ENCODE data around the gene CARD9. TPM values are rescaled to one million over a fixed set of nuclear protein-coding genes. Genes with fewer than 3 reads are reported as not detected.

CARD9 gene
- total and polyA plus RNA-seq, 2 of the 4 experiments (the other 2 are of a cell fraction): 0.36 to 1.9 TPM

DNA sequence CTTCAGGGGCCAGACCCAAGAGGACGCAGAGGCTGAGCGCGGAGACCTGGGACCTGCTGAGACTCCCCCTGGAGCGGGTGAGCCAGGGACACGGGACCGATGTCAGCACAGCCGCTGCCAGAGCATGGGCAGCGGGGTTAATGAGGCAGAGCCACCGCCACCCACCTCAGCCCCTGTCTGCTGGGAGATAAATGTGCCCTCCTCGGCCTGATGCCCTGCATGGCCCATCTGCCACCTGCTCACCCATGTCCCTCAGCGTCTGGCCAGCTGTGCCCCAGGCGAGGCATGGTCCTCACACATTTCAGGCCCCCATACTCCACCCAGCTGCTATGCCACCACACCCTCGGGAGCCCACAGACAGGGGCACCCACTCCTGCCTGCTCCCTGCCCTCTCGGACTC, 24.8 kb downstream of the CARD9 start:
- no peak overlapping the region for H3K23ac ChIP-seq (ENCODE audit: low read depth, low read length)
- H3K4me3 ChIP-seq (ENCODE audit: insufficient read depth, low read depth, low read length): no peak overlapping the region
- TF ChIP-seq BHLHE40 (IDR thresholded peaks at IDR 0.05; ENCODE audit: low read depth, low read length) (no peak), SMC3 (IDR thresholded peaks at IDR 0.05; ENCODE audit: low read depth, low read length) (no peak), NFE2L2 (IDR thresholded peaks at IDR 0.05; ENCODE audit: low read depth, low read length) (no peak), MXI1 (IDR thresholded peaks at IDR 0.05; ENCODE audit: borderline replicate concordance, low read depth, low read length) (no peak), CEBPB (IDR thresholded peaks at IDR 0.05; ENCODE audit: low read depth, low read length) (no peak)
- H3K79me1 ChIP-seq (ENCODE audit: low read depth in 1 of 2, low read length in 2 of 2): peaks cover 5 to 47% of the 10 kb centered on the region in 2 experiments; a peak in 3 of 4 replicates
- no peak overlapping the region for H3K18ac ChIP-seq (ENCODE audit: low read depth, low read length)
- DNase-seq (no peak), ATAC-seq (ENCODE audit: low read depth) (no peak)
- no peak overlapping the region for H3K4ac ChIP-seq (ENCODE audit: low read depth, low read length)
- H2AK9ac ChIP-seq (replicated peaks; ENCODE audit: low read depth, low read length, poor library complexity): no peak overlapping the region
- no peak overlapping the region for H2BK5ac ChIP-seq (ENCODE audit: low read depth, low read length, poor library complexity, severe bottlenecking)
- no peak overlapping the region for H4K91ac ChIP-seq (ENCODE audit: insufficient read depth, low read depth, low read length)
- no peaks in the 10 kb centered on the region for H3K9me3 ChIP-seq (ENCODE audit: control insufficient read depth, insufficient read depth, low read length)
- CTCF ChIA-PET: no interaction called here
- H4K20me1 ChIP-seq (ENCODE audit: insufficient read depth, low read length): peaks cover 59% of the 10 kb centered on the region
- dilution Hi-C loops (cut with HindIII; ENCODE audit: low sequenced_read_pairs, unreplicated experiment): no loop called here
- no peak overlapping the region for H2AK5ac ChIP-seq (ENCODE audit: low read depth, low read length)
- H3K14ac ChIP-seq (replicated peaks; ENCODE audit: low read depth, low read length): no peak overlapping the region
- in situ Hi-C loops (cut with MboI; ENCODE audit: low sequenced_read_pairs): no loop called here
- H3K27me3 ChIP-seq (ENCODE audit: control insufficient read depth, insufficient read depth, low read length): no peaks in the 10 kb centered on the region
- no peak overlapping the region for H4K8ac ChIP-seq (ENCODE audit: low read depth in 2 of 2, low read length in 2 of 2)
- no peak overlapping the region for H2AFZ ChIP-seq (replicated peaks; ENCODE audit: low read length, poor library complexity)
- H3K4me1 ChIP-seq (ENCODE audit: control insufficient read depth, insufficient read depth, low read length): peaks cover 11% of the 10 kb centered on the region
- H3K56ac ChIP-seq (ENCODE audit: extremely low read depth, insufficient read depth, low read length): no peak overlapping the region
- 91% methylated on average over 13 of the region's 14 CpGs; no CpG with 5 or more reads in 1 of the 2 experiments for WGBS, 2 experiments (ENCODE audit: extremely low coverage in 2 of 2, insufficient read length in 1 of 2)
- no peak overlapping the region for H3K9ac ChIP-seq (ENCODE audit: low read depth, low read length)
- H4K5ac ChIP-seq (ENCODE audit: low read depth, low read length): no peak overlapping the region
- no peak overlapping the region for H3K4me2 ChIP-seq (ENCODE audit: low read depth, low read length)
- H3K9me1 ChIP-seq (ENCODE audit: insufficient read depth, low read length): no peaks in the 10 kb centered on the region
- peaks cover 74% of the 10 kb centered on the region for H3K36me3 ChIP-seq (ENCODE audit: control insufficient read depth, insufficient read depth, low read length)
- no peak overlapping the region for H2BK15ac ChIP-seq (ENCODE audit: low read depth, low read length)
- no peak overlapping the region for H2BK120ac ChIP-seq (ENCODE audit: low read depth, low read length)
- no peak overlapping the region for H2BK20ac ChIP-seq (ENCODE audit: low read depth, low read length)
- POLR2A ChIA-PET (ENCODE audit: unreplicated experiment): no interaction called here
- no TSS peak for BruUV-seq (replicated peaks)
- intact Hi-C loops (cut with micrococcal nuclease): no loop called here
- no peak overlapping the region for H3K27ac ChIP-seq (ENCODE audit: insufficient read depth, low read length)

Measured in IMR-90 (cell line).